Peyer's patch (tissue), 4 donors: Measurements from ENCODE around the gene RASSF9.

ENCODE experiments used
- POLR2A ChIP-seq, 2 donors: fragments of 450-650 bp; IDR thresholded peaks; one replicate each; pipeline ENCODE4 v1.5.1; 2017; ENCODE audit warnings: antibody characterized with exemption in 2 of 2, mild to moderate bottlenecking in 2 of 2, moderate library complexity in 2 of 2
- TF ChIP-seq, protein P1 (sequence below), 6 experiments: fragments of 450-650 bp in 4 of 6; fragments of 200-600 bp in 2 of 6; sonication (generic) in 1 of 6; IDR thresholded peaks; one replicate each; pipeline ENCODE4 v1.5.1; 2017 to 2019; ENCODE audit warnings: antibody characterized with exemption in 6 of 6, mild to moderate bottlenecking in 3 of 6, moderate library complexity in 1 of 6

DNA sequence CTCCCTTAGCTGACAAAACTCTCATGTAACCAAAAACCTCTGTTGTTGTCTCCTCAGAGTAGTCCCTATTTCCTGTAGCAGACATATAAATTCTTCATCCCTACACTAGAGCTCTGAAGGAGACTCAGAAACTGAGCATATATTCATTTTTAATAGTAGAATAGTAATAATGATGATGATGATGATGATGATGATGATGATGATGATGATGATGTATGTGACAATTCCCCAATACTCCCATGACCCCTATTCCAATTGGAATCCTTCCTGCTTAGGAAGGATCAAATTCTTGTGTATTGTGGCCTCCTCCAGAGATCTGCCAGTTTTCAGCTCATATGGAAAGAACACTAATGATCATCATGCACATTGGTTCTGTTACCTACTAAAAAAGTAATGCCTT is 26.7 kb downstream of the RASSF9 start:
- TF ChIP-seq POLR2A (IDR thresholded peaks at IDR 0.05) = no peak
- TF ChIP-seq, protein P1, sequence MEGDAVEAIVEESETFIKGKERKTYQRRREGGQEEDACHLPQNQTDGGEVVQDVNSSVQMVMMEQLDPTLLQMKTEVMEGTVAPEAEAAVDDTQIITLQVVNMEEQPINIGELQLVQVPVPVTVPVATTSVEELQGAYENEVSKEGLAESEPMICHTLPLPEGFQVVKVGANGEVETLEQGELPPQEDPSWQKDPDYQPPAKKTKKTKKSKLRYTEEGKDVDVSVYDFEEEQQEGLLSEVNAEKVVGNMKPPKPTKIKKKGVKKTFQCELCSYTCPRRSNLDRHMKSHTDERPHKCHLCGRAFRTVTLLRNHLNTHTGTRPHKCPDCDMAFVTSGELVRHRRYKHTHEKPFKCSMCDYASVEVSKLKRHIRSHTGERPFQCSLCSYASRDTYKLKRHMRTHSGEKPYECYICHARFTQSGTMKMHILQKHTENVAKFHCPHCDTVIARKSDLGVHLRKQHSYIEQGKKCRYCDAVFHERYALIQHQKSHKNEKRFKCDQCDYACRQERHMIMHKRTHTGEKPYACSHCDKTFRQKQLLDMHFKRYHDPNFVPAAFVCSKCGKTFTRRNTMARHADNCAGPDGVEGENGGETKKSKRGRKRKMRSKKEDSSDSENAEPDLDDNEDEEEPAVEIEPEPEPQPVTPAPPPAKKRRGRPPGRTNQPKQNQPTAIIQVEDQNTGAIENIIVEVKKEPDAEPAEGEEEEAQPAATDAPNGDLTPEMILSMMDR (IDR thresholded peaks at IDR 0.05) = no peak
